HCT116 (cell line): ENCODE results near the gene WWOX.

Experiments used
- EZH2 ChIP-seq: fragments of 200-600 bp; sonication (generic); IDR thresholded peaks from 2 replicates; pipeline ENCODE4 v1.6.1; 2017; ENCODE audit warnings: antibody characterized with exemption, mixed run types
- EZH2phosphoT487 ChIP-seq: fragments of 200-600 bp; IDR thresholded peaks from 2 replicates; pipeline ENCODE4 v1.6.1; 2018; ENCODE audit warnings: antibody characterized with exemption, borderline replicate concordance
- POLR2A ChIP-seq: IDR thresholded peaks from 2 replicates; pipeline ENCODE4 v1.7.0; 2011; ENCODE audit warnings: borderline replicate concordance; ENCODE audit not compliant: insufficient read depth, insufficient read length; ENCODE audit errors: extremely low read depth
- RAD21 ChIP-seq: IDR thresholded peaks from 2 replicates; pipeline ENCODE4 v1.6.1; 2012; ENCODE audit warnings: low read depth, mild to moderate bottlenecking
- YY1 ChIP-seq: IDR thresholded peaks from 2 replicates; pipeline ENCODE4 v1.6.1; 2011; ENCODE audit warnings: low read length, low read depth, moderate library complexity, mild to moderate bottlenecking; ENCODE audit not compliant: insufficient replicate concordance; ENCODE audit errors: extremely low read depth
- ZFX ChIP-seq: fragments of 450-650 bp; IDR thresholded peaks from 2 replicates; pipeline ENCODE4 v1.6.1; 2017
- ZNF274 ChIP-seq: fragments of 200-500 bp; sonication (Bioruptor generic); IDR thresholded peaks from 2 replicates; pipeline ENCODE4 v1.6.1; 2014; ENCODE audit warnings: mild to moderate bottlenecking, low read depth, low read length, inconsistent platforms
- TF ChIP-seq, protein P1 (sequence below), 3 experiments: fragments of 200-600 bp in 1 of 3; sonication (generic) in 1 of 3; IDR thresholded peaks in 2 of 3; conservative IDR thresholded peaks in 1 of 3; 2 replicates each; pipeline ENCODE4 v1.5.1; 2012 to 2017; ENCODE audit warnings: low read depth in 2 of 3, low read length in 2 of 3, antibody characterized with exemption in 1 of 3, borderline replicate concordance in 1 of 3, control low read depth in 1 of 3, mild to moderate bottlenecking in 1 of 3, mixed read lengths in 1 of 3, mixed run types in 1 of 3, moderate library complexity in 1 of 3; ENCODE audit not compliant: insufficient read depth in 1 of 3
- TF ChIP-seq, protein P2 (sequence below): IDR thresholded peaks from 2 replicates; pipeline ENCODE4 v1.6.1; 2012
- TF ChIP-seq, protein P3 (sequence below): IDR thresholded peaks from 2 replicates; pipeline ENCODE4 v1.6.1; 2012; ENCODE audit warnings: low read depth

DNA sequence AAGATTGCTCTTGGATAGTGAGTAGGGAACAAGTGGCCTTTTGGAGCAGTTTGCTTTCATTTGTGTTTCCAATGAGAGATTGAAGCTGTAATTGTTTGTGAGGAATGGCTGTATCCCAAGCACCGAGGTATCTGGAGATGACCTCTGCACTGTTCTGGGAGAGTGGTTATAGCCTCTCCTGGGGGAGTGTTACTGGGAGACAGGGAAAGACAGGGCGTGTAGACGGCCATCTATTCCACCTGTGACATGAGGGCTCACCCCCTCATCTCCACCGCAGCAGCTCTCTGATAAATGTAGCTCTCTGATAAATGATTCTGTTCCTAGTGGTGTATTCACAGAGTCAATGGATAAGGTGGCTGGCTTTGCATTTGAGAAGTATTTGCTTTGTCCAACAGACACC, 1107.4 kb downstream of the WWOX start:
- TF ChIP-seq ZFX (no peak), EZH2 (no peak), ZNF274 (no peak), EZH2phosphoT487 (no peak), POLR2A (no peak), RAD21 (no peak), YY1 (no peak)
- TF ChIP-seq, protein P1, sequence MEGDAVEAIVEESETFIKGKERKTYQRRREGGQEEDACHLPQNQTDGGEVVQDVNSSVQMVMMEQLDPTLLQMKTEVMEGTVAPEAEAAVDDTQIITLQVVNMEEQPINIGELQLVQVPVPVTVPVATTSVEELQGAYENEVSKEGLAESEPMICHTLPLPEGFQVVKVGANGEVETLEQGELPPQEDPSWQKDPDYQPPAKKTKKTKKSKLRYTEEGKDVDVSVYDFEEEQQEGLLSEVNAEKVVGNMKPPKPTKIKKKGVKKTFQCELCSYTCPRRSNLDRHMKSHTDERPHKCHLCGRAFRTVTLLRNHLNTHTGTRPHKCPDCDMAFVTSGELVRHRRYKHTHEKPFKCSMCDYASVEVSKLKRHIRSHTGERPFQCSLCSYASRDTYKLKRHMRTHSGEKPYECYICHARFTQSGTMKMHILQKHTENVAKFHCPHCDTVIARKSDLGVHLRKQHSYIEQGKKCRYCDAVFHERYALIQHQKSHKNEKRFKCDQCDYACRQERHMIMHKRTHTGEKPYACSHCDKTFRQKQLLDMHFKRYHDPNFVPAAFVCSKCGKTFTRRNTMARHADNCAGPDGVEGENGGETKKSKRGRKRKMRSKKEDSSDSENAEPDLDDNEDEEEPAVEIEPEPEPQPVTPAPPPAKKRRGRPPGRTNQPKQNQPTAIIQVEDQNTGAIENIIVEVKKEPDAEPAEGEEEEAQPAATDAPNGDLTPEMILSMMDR (IDR thresholded peaks at IDR 0.05 in 2 of 3, conservative IDR thresholded peaks at IDR 0.05 in 1 of 3; ENCODE audit: borderline replicate concordance in 1 of 3, insufficient read depth in 1 of 3, low read depth in 2 of 3, low read length in 2 of 3), result no peak
- TF ChIP-seq, protein P2, sequence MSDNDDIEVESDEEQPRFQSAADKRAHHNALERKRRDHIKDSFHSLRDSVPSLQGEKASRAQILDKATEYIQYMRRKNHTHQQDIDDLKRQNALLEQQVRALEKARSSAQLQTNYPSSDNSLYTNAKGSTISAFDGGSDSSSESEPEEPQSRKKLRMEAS, result no peak
- TF ChIP-seq, protein P3, sequence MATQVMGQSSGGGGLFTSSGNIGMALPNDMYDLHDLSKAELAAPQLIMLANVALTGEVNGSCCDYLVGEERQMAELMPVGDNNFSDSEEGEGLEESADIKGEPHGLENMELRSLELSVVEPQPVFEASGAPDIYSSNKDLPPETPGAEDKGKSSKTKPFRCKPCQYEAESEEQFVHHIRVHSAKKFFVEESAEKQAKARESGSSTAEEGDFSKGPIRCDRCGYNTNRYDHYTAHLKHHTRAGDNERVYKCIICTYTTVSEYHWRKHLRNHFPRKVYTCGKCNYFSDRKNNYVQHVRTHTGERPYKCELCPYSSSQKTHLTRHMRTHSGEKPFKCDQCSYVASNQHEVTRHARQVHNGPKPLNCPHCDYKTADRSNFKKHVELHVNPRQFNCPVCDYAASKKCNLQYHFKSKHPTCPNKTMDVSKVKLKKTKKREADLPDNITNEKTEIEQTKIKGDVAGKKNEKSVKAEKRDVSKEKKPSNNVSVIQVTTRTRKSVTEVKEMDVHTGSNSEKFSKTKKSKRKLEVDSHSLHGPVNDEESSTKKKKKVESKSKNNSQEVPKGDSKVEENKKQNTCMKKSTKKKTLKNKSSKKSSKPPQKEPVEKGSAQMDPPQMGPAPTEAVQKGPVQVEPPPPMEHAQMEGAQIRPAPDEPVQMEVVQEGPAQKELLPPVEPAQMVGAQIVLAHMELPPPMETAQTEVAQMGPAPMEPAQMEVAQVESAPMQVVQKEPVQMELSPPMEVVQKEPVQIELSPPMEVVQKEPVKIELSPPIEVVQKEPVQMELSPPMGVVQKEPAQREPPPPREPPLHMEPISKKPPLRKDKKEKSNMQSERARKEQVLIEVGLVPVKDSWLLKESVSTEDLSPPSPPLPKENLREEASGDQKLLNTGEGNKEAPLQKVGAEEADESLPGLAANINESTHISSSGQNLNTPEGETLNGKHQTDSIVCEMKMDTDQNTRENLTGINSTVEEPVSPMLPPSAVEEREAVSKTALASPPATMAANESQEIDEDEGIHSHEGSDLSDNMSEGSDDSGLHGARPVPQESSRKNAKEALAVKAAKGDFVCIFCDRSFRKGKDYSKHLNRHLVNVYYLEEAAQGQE, result no peak
